ENCODE measurements around the gene SCAMP5. TPM values are rescaled to one million over a fixed set of nuclear protein-coding genes. Genes with fewer than 3 reads are reported as not detected.

The SCAMP5 gene
- total RNA-seq, 1 experiment from 2014 or later = 70.1 TPM

DNA sequence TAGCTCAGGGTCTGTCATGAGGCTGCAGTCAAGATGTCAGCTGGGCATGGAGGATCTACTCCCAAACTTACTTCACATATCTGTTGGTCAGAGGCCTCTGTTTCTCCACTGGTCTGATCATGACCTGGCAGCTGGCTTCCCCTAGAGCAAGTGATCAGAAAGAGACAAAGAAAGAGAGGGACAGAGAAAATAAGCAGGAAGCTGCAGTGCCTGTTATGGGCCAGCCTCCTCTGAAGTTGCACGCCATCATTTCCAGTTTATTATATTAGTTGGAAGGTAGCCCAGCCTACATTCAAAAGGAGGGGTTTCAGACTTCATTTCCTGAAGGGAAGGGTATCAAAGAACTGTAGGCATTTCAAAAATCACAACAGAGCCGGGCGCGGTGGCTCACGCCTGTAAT, 33.7 kb upstream of the SCAMP5 start (continued):
- no peak for TF ChIP-seq HMGXB4 (CRISPR knock-in tag; IDR thresholded peaks at IDR 0.05)
- TF ChIP-seq TEAD1 (CRISPR knock-in tag; IDR thresholded peaks at IDR 0.05) = no peak
- TF ChIP-seq ZNF138 (CRISPR knock-in tag; conservative IDR thresholded peaks at IDR 0.05) = no peak
- no peak for TF ChIP-seq OVOL2 (CRISPR knock-in tag; IDR thresholded peaks at IDR 0.05; ENCODE audit: borderline replicate concordance)
- TF ChIP-seq, protein P1, sequence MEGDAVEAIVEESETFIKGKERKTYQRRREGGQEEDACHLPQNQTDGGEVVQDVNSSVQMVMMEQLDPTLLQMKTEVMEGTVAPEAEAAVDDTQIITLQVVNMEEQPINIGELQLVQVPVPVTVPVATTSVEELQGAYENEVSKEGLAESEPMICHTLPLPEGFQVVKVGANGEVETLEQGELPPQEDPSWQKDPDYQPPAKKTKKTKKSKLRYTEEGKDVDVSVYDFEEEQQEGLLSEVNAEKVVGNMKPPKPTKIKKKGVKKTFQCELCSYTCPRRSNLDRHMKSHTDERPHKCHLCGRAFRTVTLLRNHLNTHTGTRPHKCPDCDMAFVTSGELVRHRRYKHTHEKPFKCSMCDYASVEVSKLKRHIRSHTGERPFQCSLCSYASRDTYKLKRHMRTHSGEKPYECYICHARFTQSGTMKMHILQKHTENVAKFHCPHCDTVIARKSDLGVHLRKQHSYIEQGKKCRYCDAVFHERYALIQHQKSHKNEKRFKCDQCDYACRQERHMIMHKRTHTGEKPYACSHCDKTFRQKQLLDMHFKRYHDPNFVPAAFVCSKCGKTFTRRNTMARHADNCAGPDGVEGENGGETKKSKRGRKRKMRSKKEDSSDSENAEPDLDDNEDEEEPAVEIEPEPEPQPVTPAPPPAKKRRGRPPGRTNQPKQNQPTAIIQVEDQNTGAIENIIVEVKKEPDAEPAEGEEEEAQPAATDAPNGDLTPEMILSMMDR (IDR thresholded peaks at IDR 0.05) = no peak
- no peak for TF ChIP-seq ZBTB21 (CRISPR knock-in tag; IDR thresholded peaks at IDR 0.05; ENCODE audit: borderline replicate concordance)
- TF ChIP-seq ZNF121 (CRISPR knock-in tag; IDR thresholded peaks at IDR 0.05) = no peak
- TF ChIP-seq PRDM15 (CRISPR knock-in tag; IDR thresholded peaks at IDR 0.05) = no peak

DNA sequence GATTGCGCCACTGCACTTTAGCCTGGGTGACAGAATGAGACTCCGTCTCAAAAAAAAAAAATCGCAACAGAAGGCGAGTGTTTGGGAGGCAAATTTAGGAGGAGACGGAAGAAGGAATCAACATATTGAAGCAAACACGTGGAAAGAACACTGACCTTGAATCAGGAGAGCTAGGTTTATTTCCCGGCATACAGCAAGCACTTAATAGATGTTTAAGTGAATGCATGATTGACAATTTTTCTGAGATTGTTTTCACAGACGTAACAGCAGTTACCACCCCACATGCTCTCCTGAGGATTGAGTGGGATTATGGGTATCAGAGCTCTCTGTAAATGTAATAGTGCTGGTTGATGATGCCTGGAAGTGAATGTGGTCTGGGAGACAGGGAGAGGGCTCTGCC, 33.1 kb upstream of the SCAMP5 start:
- no peaks in the 10 kb centered on the region for H3K9me3 Mint-ChIP-seq
- ChIA-PET POLR2A (no interaction called here), CTCF (interaction anchor here (1.1 to 1.8 kb wide), 4 partner anchors 12 to 194 kb away, joined by 3 to 5 read pairs (median 4); no protein-coding TSS in a partner anchor)
- no peak overlapping the region for H3K27ac Mint-ChIP-seq
- H3K36me3 Mint-ChIP-seq = no peaks in the 10 kb centered on the region
- peaks cover 47% of the 10 kb centered on the region for H3K27me3 Mint-ChIP-seq (ENCODE audit: low read depth)
- DNase-seq (ENCODE audit: low spot score) (no peak), ATAC-seq (no peak)
- no peak for TF ChIP-seq ERG (CRISPR knock-in tag; IDR thresholded peaks at IDR 0.05)
- TF ChIP-seq, protein P2, sequence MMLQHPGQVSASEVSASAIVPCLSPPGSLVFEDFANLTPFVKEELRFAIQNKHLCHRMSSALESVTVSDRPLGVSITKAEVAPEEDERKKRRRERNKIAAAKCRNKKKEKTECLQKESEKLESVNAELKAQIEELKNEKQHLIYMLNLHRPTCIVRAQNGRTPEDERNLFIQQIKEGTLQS (CRISPR knock-in tag; conservative IDR thresholded peaks at IDR 0.05) = no peak
- TF ChIP-seq, protein P3, sequence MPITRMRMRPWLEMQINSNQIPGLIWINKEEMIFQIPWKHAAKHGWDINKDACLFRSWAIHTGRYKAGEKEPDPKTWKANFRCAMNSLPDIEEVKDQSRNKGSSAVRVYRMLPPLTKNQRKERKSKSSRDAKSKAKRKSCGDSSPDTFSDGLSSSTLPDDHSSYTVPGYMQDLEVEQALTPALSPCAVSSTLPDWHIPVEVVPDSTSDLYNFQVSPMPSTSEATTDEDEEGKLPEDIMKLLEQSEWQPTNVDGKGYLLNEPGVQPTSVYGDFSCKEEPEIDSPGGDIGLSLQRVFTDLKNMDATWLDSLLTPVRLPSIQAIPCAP (CRISPR knock-in tag; IDR thresholded peaks at IDR 0.05) = no peak
- H3K4me3 Mint-ChIP-seq = no peak overlapping the region
- H3K4me1 Mint-ChIP-seq = peaks cover 31% of the 10 kb centered on the region

DNA sequence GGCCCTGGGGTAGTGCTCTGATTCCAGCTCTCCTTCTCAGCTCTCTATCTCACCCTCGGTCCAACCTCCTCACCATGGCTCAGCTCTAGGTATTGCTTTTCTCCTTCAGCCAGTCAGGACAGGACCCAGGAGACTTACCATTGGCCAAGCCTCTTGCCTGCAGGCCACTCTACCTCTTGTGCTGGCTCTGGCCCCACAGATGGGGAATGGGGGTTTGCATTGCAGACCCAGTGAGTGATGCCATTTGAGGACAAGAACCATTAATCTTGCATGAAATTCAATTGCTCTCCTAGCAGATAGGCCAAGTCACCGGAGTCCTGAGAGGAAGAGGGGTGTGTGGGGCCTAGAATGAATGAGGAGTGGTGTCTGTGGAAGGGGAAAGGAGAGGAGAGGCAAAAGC, 32.7 kb upstream of the SCAMP5 start:
- no peak for DNase-seq (ENCODE audit: low spot score)
- H3K9me3 Mint-ChIP-seq = no peaks in the 10 kb centered on the region
- no peak overlapping the region for H3K27ac Mint-ChIP-seq
- POLR2A ChIA-PET = no interaction called here
- CTCF ChIA-PET = interaction anchor here (1.2 to 1.8 kb wide), 3 partner anchors 12 to 194 kb away, joined by 3 to 5 read pairs (median 4); no protein-coding TSS in a partner anchor
- peaks cover 42% of the 10 kb centered on the region for H3K27me3 Mint-ChIP-seq (ENCODE audit: low read depth)
- H3K4me3 Mint-ChIP-seq = no peak overlapping the region
- no peaks in the 10 kb centered on the region for H3K36me3 Mint-ChIP-seq
- ATAC-seq = no peak
- peaks cover 31% of the 10 kb centered on the region for H3K4me1 Mint-ChIP-seq
- no peak for TF ChIP-seq ZNF671 (CRISPR knock-in tag; IDR thresholded peaks at IDR 0.05)
- TF ChIP-seq, protein P4, sequence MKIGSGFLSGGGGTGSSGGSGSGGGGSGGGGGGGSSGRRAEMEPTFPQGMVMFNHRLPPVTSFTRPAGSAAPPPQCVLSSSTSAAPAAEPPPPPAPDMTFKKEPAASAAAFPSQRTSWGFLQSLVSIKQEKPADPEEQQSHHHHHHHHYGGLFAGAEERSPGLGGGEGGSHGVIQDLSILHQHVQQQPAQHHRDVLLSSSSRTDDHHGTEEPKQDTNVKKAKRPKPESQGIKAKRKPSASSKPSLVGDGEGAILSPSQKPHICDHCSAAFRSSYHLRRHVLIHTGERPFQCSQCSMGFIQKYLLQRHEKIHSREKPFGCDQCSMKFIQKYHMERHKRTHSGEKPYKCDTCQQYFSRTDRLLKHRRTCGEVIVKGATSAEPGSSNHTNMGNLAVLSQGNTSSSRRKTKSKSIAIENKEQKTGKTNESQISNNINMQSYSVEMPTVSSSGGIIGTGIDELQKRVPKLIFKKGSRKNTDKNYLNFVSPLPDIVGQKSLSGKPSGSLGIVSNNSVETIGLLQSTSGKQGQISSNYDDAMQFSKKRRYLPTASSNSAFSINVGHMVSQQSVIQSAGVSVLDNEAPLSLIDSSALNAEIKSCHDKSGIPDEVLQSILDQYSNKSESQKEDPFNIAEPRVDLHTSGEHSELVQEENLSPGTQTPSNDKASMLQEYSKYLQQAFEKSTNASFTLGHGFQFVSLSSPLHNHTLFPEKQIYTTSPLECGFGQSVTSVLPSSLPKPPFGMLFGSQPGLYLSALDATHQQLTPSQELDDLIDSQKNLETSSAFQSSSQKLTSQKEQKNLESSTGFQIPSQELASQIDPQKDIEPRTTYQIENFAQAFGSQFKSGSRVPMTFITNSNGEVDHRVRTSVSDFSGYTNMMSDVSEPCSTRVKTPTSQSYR (CRISPR knock-in tag; IDR thresholded peaks at IDR 0.05) = no peak
- no peak for TF ChIP-seq ZNF263 (CRISPR knock-in tag; IDR thresholded peaks at IDR 0.05; ENCODE audit: low read depth)
- TF ChIP-seq, protein P5, sequence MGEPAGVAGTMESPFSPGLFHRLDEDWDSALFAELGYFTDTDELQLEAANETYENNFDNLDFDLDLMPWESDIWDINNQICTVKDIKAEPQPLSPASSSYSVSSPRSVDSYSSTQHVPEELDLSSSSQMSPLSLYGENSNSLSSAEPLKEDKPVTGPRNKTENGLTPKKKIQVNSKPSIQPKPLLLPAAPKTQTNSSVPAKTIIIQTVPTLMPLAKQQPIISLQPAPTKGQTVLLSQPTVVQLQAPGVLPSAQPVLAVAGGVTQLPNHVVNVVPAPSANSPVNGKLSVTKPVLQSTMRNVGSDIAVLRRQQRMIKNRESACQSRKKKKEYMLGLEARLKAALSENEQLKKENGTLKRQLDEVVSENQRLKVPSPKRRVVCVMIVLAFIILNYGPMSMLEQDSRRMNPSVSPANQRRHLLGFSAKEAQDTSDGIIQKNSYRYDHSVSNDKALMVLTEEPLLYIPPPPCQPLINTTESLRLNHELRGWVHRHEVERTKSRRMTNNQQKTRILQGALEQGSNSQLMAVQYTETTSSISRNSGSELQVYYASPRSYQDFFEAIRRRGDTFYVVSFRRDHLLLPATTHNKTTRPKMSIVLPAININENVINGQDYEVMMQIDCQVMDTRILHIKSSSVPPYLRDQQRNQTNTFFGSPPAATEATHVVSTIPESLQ (CRISPR knock-in tag; IDR thresholded peaks at IDR 0.05) = no peak
- TF ChIP-seq, protein P6, sequence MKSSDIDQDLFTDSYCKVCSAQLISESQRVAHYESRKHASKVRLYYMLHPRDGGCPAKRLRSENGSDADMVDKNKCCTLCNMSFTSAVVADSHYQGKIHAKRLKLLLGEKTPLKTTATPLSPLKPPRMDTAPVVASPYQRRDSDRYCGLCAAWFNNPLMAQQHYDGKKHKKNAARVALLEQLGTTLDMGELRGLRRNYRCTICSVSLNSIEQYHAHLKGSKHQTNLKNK (CRISPR knock-in tag; IDR thresholded peaks at IDR 0.05) = no peak
- no peak for TF ChIP-seq TEAD1 (CRISPR knock-in tag; IDR thresholded peaks at IDR 0.05)

Data from WTC11 (cell line).